Fibroblast of skin of back (primary cell): ENCODE data around the gene KIAA1671.
"Not testable (repeated sequence)": the region's sequence is repeated elsewhere in the genome, so short reads cannot be mapped to it uniquely, and the experiment has no call there.

ENCODE experiments used
- DNase-seq: peaks from one replicate; pipeline ENCODE4 v3.0.0-alpha.2; 2013

Gene KIAA1671

GRCh38 chr22:25176175-25176574 is 223.7 kb downstream of the KIAA1671 start:
- DNase-seq = no peak

GRCh38 chr22:25176799-25177198 is 224.3 kb downstream of the KIAA1671 start:
- no peak for DNase-seq

- no peak for DNase-seq
Measured at GRCh38 chr22:25177226-25177625, 224.7 kb downstream of the KIAA1671 start.

- DNase-seq = no peak
Measured at GRCh38 chr22:25177895-25178294, 225.4 kb downstream of the KIAA1671 start.

- DNase-seq = not testable (repeated sequence)
Measured at GRCh38 chr22:25178348-25178747, 225.8 kb downstream of the KIAA1671 start.

GRCh38 chr22:25178869-25179631 is 226.5 kb downstream of the KIAA1671 start:
- not testable (repeated sequence) for DNase-seq

- DNase-seq = no peak
Measured at GRCh38 chr22:25182131-25183110, 229.9 kb downstream of the KIAA1671 start.

- DNase-seq = no peak
Measured at GRCh38 chr22:25183949-25184619, 231.6 kb downstream of the KIAA1671 start.

GRCh38 chr22:25186140-25186539 is 233.6 kb downstream of the KIAA1671 start:
- no peak for DNase-seq

- no peak for DNase-seq
Measured at GRCh38 chr22:25187469-25187868, 235.0 kb downstream of the KIAA1671 start.

GRCh38 chr22:25192406-25192805 is 239.9 kb downstream of the KIAA1671 start:
- DNase-seq = no peak

- DNase-seq = no peak
Measured at GRCh38 chr22:25193130-25193529, 240.6 kb downstream of the KIAA1671 start.

GRCh38 chr22:25193548-25193947 is 241.0 kb downstream of the KIAA1671 start:
- DNase-seq = no peak

- DNase-seq = no peak
Measured at GRCh38 chr22:25196326-25196725, 243.8 kb downstream of the KIAA1671 start.

GRCh38 chr22:25197340-25197739 is 244.8 kb downstream of the KIAA1671 start:
- DNase-seq = no peak

GRCh38 chr22:25199731-25200520 is 247.4 kb downstream of the KIAA1671 start, which contains the start of gene CRYBB3:
CRYBB3 (plus strand) TSS chr22:25199858; CDS start chr22:25201397, 1,539 bp downstream.
- DNase-seq = no peak

- DNase-seq = no peak
Measured at GRCh38 chr22:25200967-25201366, 248.5 kb downstream of the KIAA1671 start.

- no peak for DNase-seq
Measured at GRCh38 chr22:25201557-25202273, 249.2 kb downstream of the KIAA1671 start.

GRCh38 chr22:25202290-25202921 is 249.9 kb downstream of the KIAA1671 start:
- peak; percentile 53 for DNase-seq

- DNase-seq = no peak
Measured at GRCh38 chr22:25203082-25203481, 250.6 kb downstream of the KIAA1671 start.

GRCh38 chr22:25204547-25204946 is 252.0 kb downstream of the KIAA1671 start:
- DNase-seq = not testable (repeated sequence)
